Activated CD4-positive, alpha-beta T cell treated with anti-CD3 and anti-CD28 coated beads, Interleukin-2, amount 50 U/mL, for 16 hours (primary cell): ENCODE results near the gene DENND2C.
"Not testable (repeated sequence)": the region's sequence is repeated elsewhere in the genome, so short reads cannot be mapped to it uniquely, and the experiment has no call there.

Experiments
- DNase-seq: peaks from one replicate; pipeline ENCODE4 v3.0.0-alpha.2; 2020

Gene DENND2C

DNA sequence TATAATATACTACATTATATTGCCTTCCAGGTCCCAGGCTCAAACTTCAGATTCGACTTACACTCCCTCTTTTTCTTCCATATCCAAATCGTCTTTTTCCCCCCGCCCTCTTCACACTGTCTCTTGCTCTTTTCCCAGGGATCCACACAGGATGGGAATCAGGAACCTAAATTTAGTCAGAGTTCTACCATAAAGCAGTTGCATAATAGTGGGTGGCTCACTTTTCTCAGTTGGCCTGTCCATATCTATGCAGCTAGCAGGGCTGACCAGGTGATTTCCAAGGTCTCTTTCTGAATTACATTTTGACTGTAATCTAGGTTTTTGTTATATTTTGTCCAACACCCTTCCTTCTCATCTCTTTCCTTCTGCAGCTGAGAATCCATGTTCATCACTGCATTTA is 80.7 kb downstream of the DENND2C start:
- DNase-seq = no peak

DNA sequence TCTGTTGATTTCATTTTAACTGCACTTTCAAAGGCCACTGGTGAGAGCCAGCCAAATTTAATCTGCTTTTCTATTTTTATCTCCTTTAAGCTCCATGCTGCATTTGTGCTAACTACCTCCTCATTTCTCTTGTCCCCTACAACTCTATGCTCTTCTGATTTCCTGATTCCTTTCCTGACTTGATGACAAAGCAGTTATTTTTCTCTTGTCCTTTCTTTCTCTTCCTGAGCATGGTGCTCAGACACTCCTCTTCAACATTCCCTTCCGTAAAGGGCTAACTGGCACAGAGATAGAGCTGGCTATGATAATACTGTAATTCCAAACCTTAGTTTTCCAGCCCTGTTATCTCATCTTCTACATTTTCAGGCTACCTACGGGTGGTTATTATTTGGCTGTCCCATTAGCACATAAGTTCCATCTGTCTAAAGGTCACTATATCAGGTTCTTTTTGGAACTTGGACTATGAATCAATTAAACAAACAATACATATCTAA is 81.6 kb downstream of the DENND2C start:
- no peak for DNase-seq

DNA sequence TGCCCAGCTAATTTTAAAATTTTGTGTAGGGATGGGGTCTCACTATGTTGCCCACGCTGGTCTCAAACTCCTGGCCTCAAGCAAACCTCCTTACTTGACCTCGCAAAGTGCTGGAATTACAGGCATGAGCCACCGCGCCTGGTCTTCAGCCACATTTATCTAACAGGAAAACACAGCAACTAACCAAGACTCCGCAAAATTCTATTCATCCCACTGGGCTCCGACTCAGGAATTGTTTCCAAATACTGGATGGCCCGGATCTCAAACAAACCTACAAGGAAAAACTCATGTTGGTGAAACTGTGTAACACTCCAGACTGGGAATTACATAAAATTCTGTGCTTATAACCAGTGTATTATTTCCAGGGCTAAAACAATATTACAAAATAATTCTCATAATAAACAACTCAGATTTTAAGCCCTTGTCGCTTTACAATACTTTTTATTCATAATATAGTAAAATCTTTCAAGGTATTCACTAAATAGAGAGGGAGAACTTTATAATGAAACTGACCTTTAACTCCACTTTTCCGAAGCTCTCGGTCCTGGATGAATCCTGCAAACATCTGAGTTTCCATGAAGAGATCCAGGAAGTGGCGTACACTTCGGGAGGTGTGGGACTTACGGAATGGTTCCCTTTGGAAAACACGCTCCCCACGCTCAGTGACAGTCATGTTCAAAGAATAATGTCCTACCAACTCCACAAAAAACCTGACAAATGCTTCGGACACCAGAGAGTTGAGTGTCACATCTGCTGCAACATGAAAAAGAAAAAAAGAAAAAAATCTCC is 82.5 kb downstream of the DENND2C start:
- DNase-seq = no peak

DNA sequence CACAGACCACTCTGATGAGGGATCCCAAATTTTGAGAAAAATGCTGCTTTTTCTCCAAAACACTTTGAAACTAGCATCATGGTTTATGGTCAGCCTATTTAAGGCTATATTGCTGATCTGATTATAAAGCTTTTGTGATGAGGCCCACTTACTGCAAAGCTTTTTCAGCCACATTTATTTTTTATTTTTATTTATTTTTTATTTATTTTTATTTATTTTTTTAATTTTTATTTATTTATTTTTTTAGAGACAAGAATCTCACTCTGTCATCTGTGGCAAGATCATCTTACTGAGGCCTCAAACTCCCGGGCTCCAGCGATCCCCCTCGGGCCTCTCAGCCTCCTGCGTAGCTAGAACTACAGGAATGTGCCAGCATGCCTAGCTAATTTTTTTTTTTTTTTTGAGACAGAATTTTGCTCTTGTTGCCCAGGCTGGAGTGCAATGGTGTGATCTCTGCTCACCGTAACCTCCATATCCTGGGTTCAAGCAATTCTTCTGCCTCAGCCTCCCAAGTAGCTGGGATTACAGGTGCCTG is 83.3 kb downstream of the DENND2C start:
- no peak for DNase-seq

DNA sequence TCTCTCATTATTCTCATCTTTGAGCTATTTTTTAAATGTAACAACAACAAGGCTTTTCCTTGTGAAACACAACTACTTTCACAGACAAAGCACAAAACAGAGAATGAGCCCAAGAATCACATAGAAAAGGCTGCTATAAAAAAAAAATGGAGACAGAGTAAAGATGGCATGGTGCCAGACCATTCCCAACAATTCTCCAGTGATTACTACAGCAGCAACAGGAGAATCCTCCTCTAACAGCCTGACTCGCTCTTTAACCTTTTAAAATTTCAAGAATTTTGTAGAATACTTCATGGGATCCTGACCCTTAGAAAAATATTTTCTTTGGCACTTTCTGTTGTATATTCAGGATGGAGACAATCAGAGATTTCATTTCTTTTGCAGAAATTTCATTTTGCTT is 84.6 kb downstream of the DENND2C start:
- no peak for DNase-seq

DNA sequence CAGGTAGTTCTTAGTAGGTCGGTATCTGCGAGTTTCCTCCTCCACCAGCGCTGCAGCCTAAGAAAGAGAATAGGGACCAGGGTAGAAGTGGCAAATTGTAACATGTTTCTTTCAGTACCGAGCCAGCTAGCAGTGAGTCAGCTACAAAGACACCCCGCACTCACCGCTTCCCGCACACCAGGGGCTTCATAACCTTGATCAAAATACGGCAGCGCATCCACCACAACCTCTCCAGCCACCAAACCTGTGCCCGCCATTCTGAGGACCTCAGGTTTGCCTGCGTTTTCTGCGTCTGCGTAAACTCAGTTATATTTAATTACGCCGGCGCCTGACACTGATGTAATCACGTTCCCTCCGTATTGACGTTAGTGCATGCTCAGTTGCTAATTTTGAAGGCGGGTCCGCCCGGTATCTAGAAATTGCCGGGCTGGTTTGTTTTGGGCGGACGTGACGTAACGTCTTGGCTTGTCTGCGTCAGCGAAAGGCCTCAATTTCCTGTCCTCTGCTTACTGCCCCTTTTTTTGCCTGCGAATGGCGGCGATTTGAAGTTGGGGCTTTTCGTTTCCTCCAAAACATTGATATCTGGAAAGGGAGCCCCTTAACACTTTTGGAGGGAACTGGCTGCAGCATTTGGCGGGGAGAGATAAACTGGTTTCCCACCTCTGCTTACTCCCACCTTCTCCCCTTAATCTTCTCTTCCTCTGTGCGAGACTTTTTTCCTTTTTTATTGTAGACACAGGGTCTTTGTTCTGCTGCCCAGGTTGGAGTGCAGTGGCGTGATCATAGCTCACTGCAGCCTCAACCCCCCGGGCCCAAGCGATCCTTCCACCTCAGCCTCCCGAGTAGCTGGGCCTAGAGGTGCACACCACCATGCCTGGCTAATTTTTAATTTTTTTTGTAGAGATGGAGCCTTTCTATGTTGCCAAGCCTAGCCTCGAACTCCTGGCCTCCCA is 88.2 kb downstream of the DENND2C start, which contains the start of gene BCAS2:
BCAS2 (minus strand) TSS at position 281 of the 953 bp plus-strand sequence; CDS start at position 257, 24 bp downstream.
- peak; percentile 98 for DNase-seq

DNA sequence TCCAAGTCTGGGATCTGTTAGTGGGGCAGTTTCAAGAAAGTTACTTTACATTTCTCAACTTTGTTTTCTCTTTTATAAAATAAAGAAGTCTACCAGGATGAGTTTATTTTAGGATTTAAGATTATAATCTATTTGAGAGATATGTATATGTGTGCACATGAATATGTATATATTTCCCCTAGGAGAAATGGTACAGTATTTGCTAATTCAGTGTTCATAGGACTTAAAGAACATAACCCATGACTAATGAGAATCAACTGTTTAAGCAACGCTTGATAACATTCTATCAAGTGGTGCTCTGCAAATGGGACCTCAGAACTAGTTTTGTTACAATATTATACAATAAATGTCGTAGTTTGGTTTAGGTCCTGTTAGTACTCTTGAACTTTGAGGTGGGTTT is 95.5 kb downstream of the DENND2C start:
- no peak for DNase-seq

DNA sequence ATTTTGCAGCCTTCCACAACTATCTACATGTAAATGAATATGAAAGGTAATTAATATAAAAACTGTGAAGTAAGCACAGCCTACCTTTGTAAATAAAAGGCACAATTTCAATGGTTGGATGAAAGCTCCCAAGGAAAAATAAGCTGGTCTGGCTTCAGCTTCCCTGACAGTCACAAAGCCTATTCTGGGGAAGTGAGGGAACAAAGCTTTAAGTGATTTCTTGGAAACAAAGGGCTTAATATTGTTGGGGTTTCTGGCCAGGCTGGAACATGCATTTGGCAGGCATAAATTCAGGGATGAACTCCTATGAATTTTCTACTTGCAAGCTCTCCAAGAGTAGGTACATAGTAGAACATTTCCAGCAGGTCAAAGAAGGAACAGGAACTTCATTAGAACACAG is 105.7 kb downstream of the DENND2C start:
- DNase-seq = no peak

DNA sequence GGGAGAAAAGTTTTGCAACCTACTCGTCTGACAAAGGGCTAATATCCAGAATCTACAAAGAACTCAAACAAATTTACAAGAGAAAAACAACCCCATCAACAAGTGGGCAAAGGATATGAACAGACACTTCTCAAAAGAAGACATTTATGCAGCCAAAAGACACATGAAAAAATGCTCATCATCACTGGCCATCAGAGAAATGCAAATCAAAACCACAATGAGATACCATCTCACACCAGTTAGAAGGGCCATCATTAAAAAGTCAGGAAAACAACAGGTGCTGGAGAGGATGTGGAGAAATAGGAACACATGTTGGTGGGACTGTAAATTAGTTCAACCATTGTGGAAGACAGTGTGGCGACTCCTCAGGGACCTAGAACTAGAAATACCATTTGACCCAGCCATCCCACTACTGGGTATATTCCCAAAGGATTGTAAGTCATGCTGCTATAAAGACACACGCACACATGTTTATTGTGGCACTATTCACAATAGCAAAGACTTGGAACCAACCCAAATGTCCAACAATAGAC is 106.8 kb downstream of the DENND2C start:
- DNase-seq = not testable (repeated sequence)

DNA sequence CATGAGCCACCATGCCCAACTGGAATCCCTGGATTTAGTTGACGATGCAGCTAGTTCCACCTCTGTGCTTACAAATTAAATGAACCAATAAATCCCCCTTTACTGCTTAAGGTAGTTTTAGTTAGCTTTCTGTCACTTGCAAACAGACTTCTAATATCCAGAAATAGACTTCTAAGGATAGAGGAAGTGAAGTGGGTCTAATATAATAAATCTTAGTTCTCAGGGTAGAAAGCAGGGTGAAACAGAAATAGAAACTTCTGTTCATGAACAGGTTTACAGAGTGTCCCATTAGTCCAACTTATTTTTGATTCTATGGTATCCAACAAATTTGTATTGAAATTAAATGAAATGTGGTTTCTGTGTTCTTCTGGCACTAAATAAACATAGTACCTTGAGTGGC is 108.5 kb downstream of the DENND2C start:
- no peak for DNase-seq

DNA sequence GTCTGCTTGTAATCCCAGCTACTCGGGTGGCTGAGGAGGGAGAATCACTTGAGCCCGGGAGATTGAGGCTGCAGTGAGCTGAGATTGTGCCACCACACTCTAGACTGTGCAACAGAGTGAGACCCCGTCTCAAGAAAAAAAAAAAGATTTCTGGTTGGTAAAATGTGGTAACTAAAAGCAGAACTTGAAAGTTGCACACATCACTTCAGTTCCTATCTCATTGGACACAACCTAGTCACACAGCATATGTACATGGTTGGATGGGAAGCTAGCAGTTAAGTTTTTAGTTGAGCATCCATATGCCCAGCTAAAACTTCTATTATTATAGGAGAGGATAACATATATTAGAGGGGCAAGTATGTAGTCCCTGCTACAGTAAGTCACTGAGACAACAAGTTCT is 110.5 kb downstream of the DENND2C start:
- no peak for DNase-seq

DNA sequence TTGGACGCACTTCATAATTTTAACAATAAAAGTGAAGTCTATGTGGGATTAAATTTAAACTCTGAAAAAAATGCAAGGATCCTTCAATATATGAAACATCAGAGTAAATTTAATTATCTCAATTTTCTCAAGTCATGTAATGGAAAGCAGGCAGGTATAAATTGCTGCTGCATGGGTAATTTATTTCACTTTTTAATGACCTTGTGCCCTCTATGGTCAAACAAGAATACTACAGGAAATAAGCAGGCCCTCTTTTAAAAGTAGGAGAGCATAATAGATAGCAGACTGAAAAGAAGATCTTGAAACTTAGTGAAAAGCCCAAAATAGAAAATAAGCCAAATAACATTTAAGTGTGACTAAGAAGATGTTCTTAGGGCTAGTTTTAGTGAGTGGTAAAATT is 111.3 kb downstream of the DENND2C start:
- DNase-seq = no peak

DNA sequence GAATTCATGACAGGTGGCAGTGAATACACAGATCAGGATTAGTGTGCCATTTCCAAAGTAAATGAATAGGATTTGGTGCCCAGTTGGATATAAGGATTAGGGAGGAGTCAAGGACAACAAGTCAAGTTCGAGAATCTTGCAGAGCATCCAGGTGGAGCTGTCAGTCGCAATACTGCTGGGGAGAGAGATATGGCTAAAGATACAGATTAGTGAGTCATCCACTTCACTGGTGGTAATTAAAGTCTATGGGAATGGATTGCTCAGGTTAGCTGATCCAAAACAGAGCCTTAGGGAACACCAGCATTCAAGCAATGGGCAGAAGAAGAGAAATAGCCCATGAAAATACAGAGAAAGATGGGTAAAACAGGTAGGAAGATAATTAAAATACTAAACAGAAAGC is 115.3 kb downstream of the DENND2C start:
- DNase-seq = no peak

DNA sequence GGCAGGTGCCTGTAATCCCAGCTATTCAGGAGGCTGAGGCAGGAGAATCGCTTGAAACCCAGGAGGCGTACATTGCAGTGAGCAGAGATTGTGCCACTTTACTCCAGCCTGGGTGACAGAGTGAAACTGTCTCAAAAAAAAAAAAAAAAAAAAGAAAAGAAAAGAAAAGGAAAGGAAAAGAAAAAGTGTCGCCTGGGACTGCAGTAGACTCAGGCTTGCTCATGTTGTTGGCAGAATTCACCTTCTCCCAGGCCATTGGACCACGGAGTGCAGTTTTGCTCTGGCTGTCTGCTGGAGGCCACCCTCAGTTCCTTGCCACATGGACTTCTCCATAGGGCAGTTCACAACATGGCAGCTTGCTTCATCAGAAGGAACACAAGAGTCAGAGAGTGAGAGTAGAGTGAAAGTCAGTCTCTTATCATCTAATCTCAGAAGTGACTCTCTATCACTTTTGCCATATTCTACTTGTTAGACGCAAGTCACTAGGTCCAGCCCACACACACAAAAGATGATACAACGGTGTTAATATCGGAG is 117.7 kb downstream of the DENND2C start:
- no peak for DNase-seq

DNA sequence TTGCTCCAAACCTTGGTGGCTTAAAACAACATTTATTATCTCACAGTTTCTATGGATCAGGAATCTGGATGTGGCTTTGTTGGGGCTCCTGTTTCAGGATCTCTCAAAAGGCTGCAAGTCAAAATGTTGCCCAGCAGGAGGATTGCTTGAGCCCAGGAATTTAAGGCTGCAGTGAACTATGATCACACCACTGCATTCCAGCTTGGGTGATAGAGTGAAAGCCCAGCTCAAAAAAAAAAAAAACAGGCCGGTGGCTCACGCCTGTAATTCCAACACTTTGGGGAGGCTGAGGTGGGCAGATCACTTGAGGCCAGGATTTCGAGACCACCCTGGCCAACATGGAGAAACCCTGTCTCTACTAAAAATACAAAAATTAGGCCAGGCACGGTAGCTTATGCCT is 118.4 kb downstream of the DENND2C start:
- no peak for DNase-seq

DNA sequence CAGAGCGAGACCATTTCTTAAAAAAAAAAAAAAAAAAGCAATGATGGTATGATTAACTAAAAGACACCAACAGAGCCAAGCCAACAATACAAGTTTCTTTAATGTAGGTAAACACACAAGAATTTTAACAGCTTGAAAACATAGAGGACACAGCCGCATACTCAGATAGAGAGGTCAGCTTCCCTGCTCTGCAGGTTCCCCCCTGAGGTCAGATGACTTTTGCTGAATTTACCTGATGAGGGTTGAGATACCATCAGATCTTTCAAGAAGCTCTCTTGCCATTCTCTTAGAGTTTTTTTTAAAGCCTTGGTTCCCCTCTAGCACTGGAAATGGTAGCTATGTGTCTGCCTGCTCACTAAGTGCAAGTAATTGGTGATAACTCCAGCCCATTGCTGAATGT is 119.5 kb downstream of the DENND2C start:
- no peak for DNase-seq

DNA sequence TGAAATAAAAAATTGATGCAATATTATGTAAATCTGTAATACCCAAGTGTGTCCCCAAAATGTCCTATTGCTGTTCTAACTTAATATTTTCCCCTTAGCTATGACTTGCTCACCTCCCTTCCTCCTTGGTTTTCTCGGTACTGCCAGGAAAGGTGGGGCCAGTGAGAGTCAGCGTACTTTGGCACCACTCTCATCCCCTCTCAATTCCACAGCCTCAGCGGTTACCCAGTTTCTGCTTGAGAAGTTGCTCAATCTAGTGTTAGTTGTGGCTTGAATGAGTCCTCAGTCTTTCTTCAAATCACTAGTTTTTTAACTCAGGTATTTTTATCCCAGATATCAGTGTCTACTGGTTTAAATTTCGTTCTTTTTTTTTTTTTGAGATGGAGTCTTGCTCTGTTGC is 120.7 kb downstream of the DENND2C start:
- no peak for DNase-seq

DNA sequence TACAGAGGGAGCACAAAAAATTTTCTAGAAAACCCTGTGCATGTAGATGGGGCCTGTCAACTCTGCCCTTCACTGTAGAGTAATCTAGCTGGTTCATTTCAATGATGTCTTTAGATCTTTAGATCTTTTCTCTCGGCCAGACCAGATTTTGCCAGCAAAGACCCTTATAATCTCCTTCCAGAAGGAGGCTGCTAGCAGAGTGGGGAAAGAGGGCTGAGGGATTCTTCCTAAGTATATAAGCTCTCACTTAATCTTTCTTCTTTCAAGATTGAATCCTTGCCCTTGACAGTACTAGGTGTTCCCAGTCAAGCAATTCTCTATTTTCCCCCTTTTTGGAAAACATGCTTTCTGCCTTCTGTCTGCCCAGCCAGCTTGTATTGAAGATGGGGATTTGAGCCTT is 122.8 kb downstream of the DENND2C start:
- DNase-seq = no peak

DNA sequence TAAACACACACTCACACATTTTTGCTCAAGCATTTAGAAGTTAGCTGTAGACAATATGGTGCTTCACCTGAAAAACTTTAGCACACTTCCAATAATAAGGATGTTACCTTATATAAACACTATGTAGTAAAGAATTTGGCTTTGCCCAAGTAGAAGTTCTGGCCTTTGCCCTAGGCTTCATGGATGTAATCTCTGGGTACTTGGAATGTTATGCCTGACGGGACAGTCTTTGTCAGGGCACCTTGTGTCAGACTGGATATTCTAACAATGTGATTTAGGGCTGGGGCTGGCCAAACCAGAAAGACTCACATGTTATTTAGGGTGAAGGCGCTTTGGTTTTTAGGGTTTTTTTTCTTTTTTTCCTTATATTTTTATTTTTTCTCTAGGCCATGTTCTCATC is 124.1 kb downstream of the DENND2C start:
- DNase-seq = no peak

DNA sequence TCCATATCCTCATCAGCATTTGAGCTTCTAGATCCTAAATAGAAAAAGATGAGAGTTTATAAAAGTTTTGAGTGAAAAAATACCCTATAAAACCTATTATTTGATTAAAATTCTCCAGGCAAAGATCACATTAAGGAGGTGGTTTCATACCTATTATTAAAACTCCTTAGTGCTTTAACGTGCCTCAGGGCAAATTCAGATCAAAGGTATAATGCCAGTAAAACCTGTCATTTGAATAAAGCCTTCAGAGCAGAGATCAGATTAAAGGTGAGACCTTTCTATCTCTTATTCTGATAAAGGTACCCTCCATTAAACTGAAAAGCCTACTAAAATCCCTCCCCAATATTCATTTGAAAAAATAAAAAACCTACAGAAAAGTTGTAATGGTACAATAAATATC is 124.5 kb downstream of the DENND2C start:
- DNase-seq = no peak

DNA sequence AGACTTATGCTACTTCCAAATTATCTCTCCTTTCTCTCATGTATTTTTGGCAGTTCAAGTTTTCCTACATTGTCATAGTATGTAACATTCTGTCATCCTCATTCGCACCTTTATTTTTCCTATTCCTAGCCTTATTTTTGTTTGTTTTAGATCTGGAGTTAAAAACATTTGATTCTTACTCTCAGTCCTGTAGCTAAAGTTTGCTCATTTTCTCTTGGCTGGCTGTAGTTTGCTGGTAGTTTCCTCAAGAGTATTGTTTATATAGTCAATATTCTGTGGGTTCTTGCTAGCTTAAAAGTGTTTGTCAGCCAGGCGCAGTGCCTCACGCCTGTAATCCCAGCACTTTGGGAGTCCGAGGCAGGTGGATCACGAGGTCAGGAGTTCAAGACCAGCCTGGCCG is 129.0 kb downstream of the DENND2C start:
- no peak for DNase-seq

DNA sequence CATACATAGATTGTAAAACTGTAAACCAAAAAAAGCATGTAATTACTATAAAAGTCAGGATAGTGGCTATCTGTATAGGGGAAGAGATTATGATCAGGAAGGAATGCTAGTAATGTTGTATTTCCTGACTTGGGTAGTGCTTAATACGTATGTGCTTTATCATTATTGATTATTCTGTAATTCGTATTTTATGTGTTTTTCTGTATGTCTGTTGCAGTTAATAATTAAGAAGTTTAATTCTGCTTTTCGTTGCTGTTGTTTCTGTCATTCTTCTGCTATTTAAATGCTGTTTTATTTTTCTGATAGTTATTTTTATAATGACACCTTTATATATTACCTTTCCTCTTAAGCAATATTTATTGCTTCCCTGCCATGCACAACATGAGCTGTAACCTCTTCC is 129.6 kb downstream of the DENND2C start:
- DNase-seq = no peak

DNA sequence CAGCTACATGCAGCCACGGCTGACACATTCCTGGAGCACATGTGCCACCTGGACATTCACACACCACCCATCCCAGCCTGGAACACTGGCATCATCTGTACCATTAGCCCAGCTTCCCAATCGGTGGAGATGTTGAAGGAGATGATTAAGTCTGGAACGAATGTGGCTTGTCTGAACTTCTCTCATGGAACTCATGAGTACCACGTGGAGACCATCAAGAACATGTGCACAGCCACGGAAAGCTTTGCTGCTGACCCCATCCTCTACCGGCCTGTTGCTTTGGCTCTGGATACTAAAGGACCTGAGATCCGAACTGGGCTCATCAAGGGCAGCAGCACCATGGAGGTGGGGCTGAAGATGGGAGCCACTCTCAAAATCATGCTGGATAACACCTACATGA is 133.8 kb downstream of the DENND2C start:
- DNase-seq = no peak
